Stomach (tissue), 9 donors: ENCODE data around the gene ATAD2B. TPM values are rescaled to one million over a fixed set of nuclear protein-coding genes. Genes with fewer than 3 reads are reported as not detected.
"Not testable (repeated sequence)": the region's sequence is repeated elsewhere in the genome, so short reads cannot be mapped to it uniquely, and the experiment has no call there.

Experiments used
- DNase-seq, 2 donors: peaks; one replicate each; pipeline versions ENCODE4 v3.0.0 to v3.0.0-alpha.2; 2013 to 2019
- H3K27ac ChIP-seq, 5 donors: fragments of 200-600 bp in 4 of 5; sonication (generic) in 4 of 5; one replicate each; pipeline ENCODE4 v1.5.1; 2013 to 2019; ENCODE audit warnings: mild to moderate bottlenecking in 1 of 5, moderate library complexity in 1 of 5
- H3K27me3 ChIP-seq, 3 donors: fragments of 200-600 bp; sonication (generic); one replicate each; pipeline ENCODE4 v1.5.1; 2017 to 2019; ENCODE audit warnings: mixed run types in 1 of 3
- H3K36me3 ChIP-seq, 4 donors: fragments of 200-600 bp; sonication (generic); 1 replicate in 3 of 4; 2 replicates in 1 of 4; pipeline ENCODE4 v1.5.1; 2016 to 2019
- H3K4me1 ChIP-seq, 4 donors: fragments of 200-600 bp; sonication (generic); one replicate each; pipeline ENCODE4 v1.5.1; 2016 to 2019
- H3K4me3 ChIP-seq, 4 donors: fragments of 200-600 bp; sonication (generic) in 3 of 4; one replicate each; pipeline ENCODE4 v1.5.1; 2016 to 2019; ENCODE audit warnings: mild to moderate bottlenecking in 1 of 4
- H3K9me3 ChIP-seq, 4 donors: fragments of 200-600 bp; sonication (generic); one replicate each; pipeline ENCODE4 v1.5.1; 2016 to 2019
- EP300 ChIP-seq: sonication (generic); formaldehyde crosslinking; IDR thresholded peaks from one replicate; pipeline ENCODE4 v1.6.1; 2017; ENCODE audit warnings: antibody characterized with exemption
- POLR2A ChIP-seq, 4 donors: fragments of 450-650 bp; IDR thresholded peaks; one replicate each; pipeline ENCODE4 v1.6.1; 2016; ENCODE audit warnings: antibody characterized with exemption in 4 of 4, control low read depth in 2 of 4, mild to moderate bottlenecking in 1 of 4, moderate library complexity in 1 of 4
- POLR2AphosphoS5 ChIP-seq, 3 donors: sonication (generic); formaldehyde crosslinking; IDR thresholded peaks; one replicate each; pipeline ENCODE4 v1.6.1; 2016; ENCODE audit warnings: antibody characterized with exemption in 3 of 3
- WGBS, 5 donors: extraction: QIAGEN DNeasy Blood & Tissue Kit in 3 of 5; methylation state at CpG; one replicate each; pipeline versions ENCODE4 v1.1.5 to v1.1.7; 2013 to 2018; 5-methylcytosine and 5-hydroxymethylcytosine counted together
- intact Hi-C: fragments of 100-400 bp; cut with DNase I; formaldehyde crosslinking; loops from one replicate; pipeline ENCODE4 v1.15.1; 2023; ENCODE audit warnings: low total_unique reads
- polyA plus RNA-seq, 3 donors: library from polyadenylated mRNA; stranded (reverse); fragments of 200-250 nt; gene quantifications; one replicate each; pipeline ENCODE4 v1.2.3, GENCODE V29; 2013
- total RNA-seq, 5 donors: library from RNA; depleted of rRNA; stranded (reverse); fragments of >200 nt; gene quantifications; one replicate each; pipeline versions ENCODE4 v1.1.0 to v1.2.3, GENCODE V29; 2014 to 2016
- TF ChIP-seq, protein P1 (sequence below), 7 experiments: fragments of 450-650 bp in 4 of 7; fragments of 200-600 bp in 3 of 7; sonication (generic) in 3 of 7; IDR thresholded peaks; one replicate each; pipeline ENCODE4 v1.5.1; 2016 to 2019; ENCODE audit warnings: antibody characterized with exemption in 7 of 7, control low read depth in 2 of 7, mild to moderate bottlenecking in 1 of 7
- donor health status: healthy with polysubstance abuse.
- donor health status: Bipolar disorder and iron deficiency.
- donor health status: healthy.

ATAD2B gene
- total and polyA plus RNA-seq, 8 donors, result 2.0 to 67.0 (median 17.2) TPM

DNA sequence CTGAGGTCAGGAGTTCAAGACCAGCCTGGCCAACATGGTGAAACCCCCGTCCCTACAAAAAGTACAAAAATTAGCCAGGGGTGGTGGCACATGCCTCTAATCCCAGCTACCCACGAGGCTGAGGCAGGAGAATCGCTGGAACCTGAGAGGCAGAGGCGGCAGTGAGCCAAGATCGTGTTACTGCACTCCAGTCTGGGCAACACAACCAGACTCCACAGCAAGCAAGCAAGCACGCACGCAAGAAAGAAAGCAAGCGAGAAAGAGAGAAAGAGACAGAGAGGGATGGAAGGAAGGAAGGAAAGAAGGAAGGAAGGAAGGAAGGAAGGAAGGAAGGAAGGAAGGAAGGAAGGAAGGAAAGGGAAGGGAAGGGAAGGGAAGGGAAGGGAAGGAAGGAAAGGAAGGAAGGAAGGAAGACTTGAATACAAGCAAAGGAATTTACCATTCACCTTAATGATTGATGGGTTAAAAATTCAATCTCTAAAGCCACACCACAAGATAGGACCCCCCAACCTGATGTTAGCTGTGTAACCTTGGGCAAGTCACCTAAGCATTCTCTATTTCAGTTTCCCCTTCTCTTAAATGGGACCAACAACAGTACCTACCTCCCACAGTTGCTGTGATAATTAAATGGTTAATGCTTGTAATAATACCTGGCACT is 181.7 kb downstream of the ATAD2B start:
- no peaks in the 10 kb centered on the region for H3K9me3 ChIP-seq
- TF ChIP-seq EP300 (no peak), POLR2A (IDR thresholded peaks at IDR 0.05) (no peak), POLR2AphosphoS5 (IDR thresholded peaks at IDR 0.05) (no peak)
- TF ChIP-seq, protein P1, sequence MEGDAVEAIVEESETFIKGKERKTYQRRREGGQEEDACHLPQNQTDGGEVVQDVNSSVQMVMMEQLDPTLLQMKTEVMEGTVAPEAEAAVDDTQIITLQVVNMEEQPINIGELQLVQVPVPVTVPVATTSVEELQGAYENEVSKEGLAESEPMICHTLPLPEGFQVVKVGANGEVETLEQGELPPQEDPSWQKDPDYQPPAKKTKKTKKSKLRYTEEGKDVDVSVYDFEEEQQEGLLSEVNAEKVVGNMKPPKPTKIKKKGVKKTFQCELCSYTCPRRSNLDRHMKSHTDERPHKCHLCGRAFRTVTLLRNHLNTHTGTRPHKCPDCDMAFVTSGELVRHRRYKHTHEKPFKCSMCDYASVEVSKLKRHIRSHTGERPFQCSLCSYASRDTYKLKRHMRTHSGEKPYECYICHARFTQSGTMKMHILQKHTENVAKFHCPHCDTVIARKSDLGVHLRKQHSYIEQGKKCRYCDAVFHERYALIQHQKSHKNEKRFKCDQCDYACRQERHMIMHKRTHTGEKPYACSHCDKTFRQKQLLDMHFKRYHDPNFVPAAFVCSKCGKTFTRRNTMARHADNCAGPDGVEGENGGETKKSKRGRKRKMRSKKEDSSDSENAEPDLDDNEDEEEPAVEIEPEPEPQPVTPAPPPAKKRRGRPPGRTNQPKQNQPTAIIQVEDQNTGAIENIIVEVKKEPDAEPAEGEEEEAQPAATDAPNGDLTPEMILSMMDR (IDR thresholded peaks at IDR 0.05), result no peak
- WGBS, 5 donors, result 82 to 92% (median 85%) methylated on average over 8 of the region's 8 CpGs

GRCh38 chr2:23736783-23737182 is 190.1 kb downstream of the ATAD2B start:
- H3K4me3 ChIP-seq, DNase-seq, H3K27me3 ChIP-seq, intact Hi-C loops, H3K4me1 ChIP-seq, H3K27ac ChIP-seq, H3K9me3 ChIP-seq: not testable (repeated sequence)
- WGBS, 5 donors, result 94 to 99% (median 96%) methylated on average over 9 of the region's 9 CpGs
- peaks cover 4 to 34% (median 24%) of the 10 kb centered on the region in 4 donors for H3K36me3 ChIP-seq

More for the DNA sequence above, 181.7 kb downstream of the ATAD2B start:
- Histone ChIP-seq H3K27me3 (no peaks in the 10 kb centered on the region), H3K4me3 (no peak overlapping the region), H3K4me1 (peaks cover 0 to 14% (median 10%) of the 10 kb centered on the region in 4 donors), H3K36me3 (peaks cover 0 to 9% (median 3%) of the 10 kb centered on the region in 4 donors), H3K27ac (no peak overlapping the region)
- DNase-seq, result no peak
- intact Hi-C loops, result no loop called here

DNA sequence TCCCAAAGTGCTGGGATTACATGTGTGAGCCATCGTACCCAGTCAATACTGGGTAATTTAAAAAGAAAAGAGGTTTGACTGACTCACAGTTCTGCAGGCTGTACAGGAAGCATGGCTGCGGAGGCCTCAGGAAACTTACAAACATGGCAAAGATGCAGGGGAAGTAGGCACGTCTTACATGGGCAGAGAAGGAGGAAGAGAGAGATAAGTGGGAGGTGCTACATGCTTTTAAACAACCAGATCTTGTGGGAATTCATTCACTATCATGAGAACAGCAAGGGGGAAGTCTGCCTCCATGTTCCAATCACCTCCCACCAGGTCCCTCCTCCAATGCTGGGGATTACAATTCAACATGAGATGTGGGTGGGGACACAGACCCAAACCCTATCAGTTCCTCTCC is 192.5 kb downstream of the ATAD2B start:
- TF ChIP-seq EP300, result no peak
- TF ChIP-seq, protein P1 (IDR thresholded peaks at IDR 0.05), result no peak
- no peak for TF ChIP-seq POLR2AphosphoS5 (IDR thresholded peaks at IDR 0.05)
- TF ChIP-seq POLR2A (IDR thresholded peaks at IDR 0.05), result no peak
- H3K36me3 ChIP-seq, result peaks cover 4 to 34% (median 24%) of the 10 kb centered on the region in 4 donors
- intact Hi-C loops, result no loop called here

GRCh38 chr2:23723029-23723428 is 203.9 kb downstream of the ATAD2B start:
- intact Hi-C loops, DNase-seq, H3K4me1 ChIP-seq, H3K27me3 ChIP-seq, H3K4me3 ChIP-seq, H3K27ac ChIP-seq: not testable (repeated sequence)
- 92 to 100% (median 97%) methylated on average over 3 of the region's 3 CpGs for WGBS, 5 donors
- peaks cover 0 to 31% (median 16%) of the 10 kb centered on the region in 4 donors for H3K36me3 ChIP-seq
- H3K9me3 ChIP-seq, result peaks cover 3 to 22% (median 11%) of the 10 kb centered on the region in 4 donors

More for the DNA sequence above, 192.5 kb downstream of the ATAD2B start:
- no peak overlapping the region for H3K4me3 ChIP-seq
- no peak for DNase-seq
- 86 to 90% (median 89%) methylated on average over 3 of the region's 3 CpGs for WGBS, 5 donors
- H3K4me1 ChIP-seq, result no peaks in the 10 kb centered on the region
- H3K9me3 ChIP-seq, result no peaks in the 10 kb centered on the region
- H3K27ac ChIP-seq, result no peak overlapping the region
- H3K27me3 ChIP-seq, result no peaks in the 10 kb centered on the region

DNA sequence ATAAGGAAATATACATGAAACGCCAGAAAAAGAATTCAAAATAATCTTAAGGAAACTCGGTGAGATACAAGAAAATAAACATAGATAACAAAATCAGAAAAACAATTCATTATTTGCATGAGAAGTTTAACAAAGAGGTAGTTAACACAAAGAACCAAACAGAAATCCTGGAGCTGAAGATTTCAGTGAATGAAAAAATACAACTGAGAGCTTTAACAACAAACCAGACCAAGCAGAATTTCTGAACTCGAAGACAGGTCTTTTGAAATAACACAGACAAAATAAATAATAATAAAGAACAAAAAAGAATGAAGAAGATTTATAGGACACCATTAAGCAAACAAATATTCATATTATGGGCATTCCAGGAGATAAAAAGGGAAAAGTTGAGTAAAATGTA is 204.7 kb downstream of the ATAD2B start:
- H3K4me1 ChIP-seq, result no peaks in the 10 kb centered on the region
- H3K27ac ChIP-seq, result no peak overlapping the region
- TF ChIP-seq, protein P1 (IDR thresholded peaks at IDR 0.05), result no peak
- TF ChIP-seq POLR2A (IDR thresholded peaks at IDR 0.05), result no peak
- intact Hi-C loops, result no loop called here
- H3K27me3 ChIP-seq, result no peaks in the 10 kb centered on the region
- H3K9me3 ChIP-seq, result peaks cover 3 to 22% (median 11%) of the 10 kb centered on the region in 4 donors
- WGBS, 5 donors, result 83 to 90% (median 86%) methylated on average over 3 of the region's 3 CpGs
- peaks cover 0 to 31% (median 16%) of the 10 kb centered on the region in 4 donors for H3K36me3 ChIP-seq
- H3K4me3 ChIP-seq, result no peak overlapping the region
- no peak for DNase-seq
